GM21529 (cell line): ENCODE data around the gene HEBP2.

Experiments used
- ATAC-seq: cut with Tn5 transposase; IDR thresholded peaks from one replicate; pipeline ENCODE4 v1.9.1; 2021; ENCODE audit not compliant: unreplicated experiment

HEBP2 gene

GRCh38 chr6:138397128-138398122 lies 6.6 kb upstream of the HEBP2 start:
- ATAC-seq, result no peak

- no peak for ATAC-seq
Measured at GRCh38 chr6:138400326-138400725, 3.7 kb upstream of the HEBP2 start.

- ATAC-seq, result no peak
Measured at GRCh38 chr6:138401960-138402837, 1.8 kb upstream of the HEBP2 start.

GRCh38 chr6:138402838-138403187 lies 1.2 kb upstream of the HEBP2 start:
- ATAC-seq, result no peak

- peak; percentile 20 for ATAC-seq
Measured at GRCh38 chr6:138403324-138403800, 661 bp upstream of the HEBP2 start.

- ATAC-seq, result no peak
Measured at GRCh38 chr6:138404666-138405337, 779 bp downstream of the HEBP2 start.

- ATAC-seq, result no peak
Measured at GRCh38 chr6:138405816-138406413, 1.9 kb downstream of the HEBP2 start.

GRCh38 chr6:138406443-138406842 lies 2.4 kb downstream of the HEBP2 start:
- ATAC-seq, result no peak

GRCh38 chr6:138410048-138410735 lies 6.2 kb downstream of the HEBP2 start:
- ATAC-seq, result no peak

- ATAC-seq, result peak; percentile 71
Measured at GRCh38 chr6:138410972-138411880, 7.2 kb downstream of the HEBP2 start.

- no peak for ATAC-seq
Measured at GRCh38 chr6:138415125-138415524, 11.1 kb downstream of the HEBP2 start.

- ATAC-seq, result no peak
Measured at GRCh38 chr6:138416206-138416605, 12.2 kb downstream of the HEBP2 start.

GRCh38 chr6:138417493-138418117 lies 13.6 kb downstream of the HEBP2 start:
- ATAC-seq, result no peak

- ATAC-seq, result no peak
Measured at GRCh38 chr6:138418118-138418742, 14.2 kb downstream of the HEBP2 start.

- ATAC-seq, result no peak
Measured at GRCh38 chr6:138419766-138420165, 15.7 kb downstream of the HEBP2 start.

- ATAC-seq, result no peak
Measured at GRCh38 chr6:138420356-138420755, 16.3 kb downstream of the HEBP2 start.

- no peak for ATAC-seq
Measured at GRCh38 chr6:138421089-138421488, 17.1 kb downstream of the HEBP2 start.

- ATAC-seq, result no peak
Measured at GRCh38 chr6:138421608-138422007, 17.6 kb downstream of the HEBP2 start.
